Dedifferentiated amniotic fluid mesenchymal stem cell (primary cell): Measurements from ENCODE around the gene TPSB2.
"Not testable (repeated sequence)": the region's sequence is repeated elsewhere in the genome, so short reads cannot be mapped to it uniquely, and the experiment has no call there.

ENCODE experiments used
- DNase-seq: peaks from one replicate; pipeline ENCODE4 v3.0.0-alpha.2; 2016; ENCODE audit errors: extremely low spot score

Gene TPSB2

GRCh38 chr16:1240436-1240835 is 10.5 kb upstream of the TPSB2 start, which contains the start of gene TPSAB1:
TSS of gene TPSAB1 (plus strand) at chr16:1240705. CDS start at chr16:1240939, 234 bp downstream.
- DNase-seq = not testable (repeated sequence)

GRCh38 chr16:1239575-1239974 is 9.6 kb upstream of the TPSB2 start:
- not testable (repeated sequence) for DNase-seq

GRCh38 chr16:1238909-1239308 is 8.9 kb upstream of the TPSB2 start:
- not testable (repeated sequence) for DNase-seq

- DNase-seq = no peak
Measured at GRCh38 chr16:1237990-1238389, 8.0 kb upstream of the TPSB2 start.

- not testable (repeated sequence) for DNase-seq
Measured at GRCh38 chr16:1236659-1237058, 6.7 kb upstream of the TPSB2 start.

- DNase-seq = not testable (repeated sequence)
Measured at GRCh38 chr16:1232049-1232748, 2.2 kb upstream of the TPSB2 start.

- DNase-seq = not testable (repeated sequence)
Measured at GRCh38 chr16:1231301-1231700, 1.3 kb upstream of the TPSB2 start.

GRCh38 chr16:1230471-1231212 is 658 bp upstream of the TPSB2 start:
- DNase-seq = not testable (repeated sequence)

GRCh38 chr16:1229476-1229875 is 508 bp downstream of the TPSB2 start:
- DNase-seq = not testable (repeated sequence)

GRCh38 chr16:1228227-1228626 is 1.8 kb downstream of the TPSB2 start:
- DNase-seq = not testable (repeated sequence)

- not testable (repeated sequence) for DNase-seq
Measured at GRCh38 chr16:1226692-1227091, 3.3 kb downstream of the TPSB2 start.

- DNase-seq = not testable (repeated sequence)
Measured at GRCh38 chr16:1225728-1226311, 4.2 kb downstream of the TPSB2 start.

GRCh38 chr16:1225051-1225451 is 4.9 kb downstream of the TPSB2 start, which contains the start of gene TPSG1:
TSS of gene TPSG1 (minus strand) at chr16:1225268. CDS start at chr16:1225252, 16 bp downstream.
- no peak for DNase-seq

- DNase-seq = no peak
Measured at GRCh38 chr16:1224558-1224957, 5.4 kb downstream of the TPSB2 start.

GRCh38 chr16:1223355-1224214 is 6.4 kb downstream of the TPSB2 start:
- no peak for DNase-seq

GRCh38 chr16:1222553-1223354 is 7.2 kb downstream of the TPSB2 start:
- DNase-seq = no peak

- no peak for DNase-seq
Measured at GRCh38 chr16:1221628-1222552, 8.1 kb downstream of the TPSB2 start.

- no peak for DNase-seq
Measured at GRCh38 chr16:1220841-1221627, 8.9 kb downstream of the TPSB2 start.
